NCI-H524 treated with DMSO at 0.1 percent for 48 hours (cell line): Measurements from ENCODE around the gene MZF1.
"Not testable (repeated sequence)": the region's sequence is repeated elsewhere in the genome, so short reads cannot be mapped to it uniquely, and the experiment has no call there.

Source experiments
- DNase-seq: peaks from one replicate; lab custom pipeline; 2025; lab: John Stamatoyannopoulos, UW

The MZF1 gene

GRCh38 chr19:58555369-58555885 lies 17.7 kb downstream of the MZF1 start:
- no peak for DNase-seq

- no peak for DNase-seq
These were observed 18.4 kb downstream of the MZF1 start, which contains the start of gene CHMP2A for GRCh38 chr19:58554494-58555368. Gene CHMP2A (minus strand): TSS chr19:58555105. CDS start chr19:58554212, 893 bp downstream.

- no peak for DNase-seq
These were observed 19.2 kb downstream of the MZF1 start for GRCh38 chr19:58553799-58554493.

GRCh38 chr19:58552655-58553054 lies 20.5 kb downstream of the MZF1 start:
- no peak for DNase-seq

- no peak for DNase-seq
These were observed 21.3 kb downstream of the MZF1 start for GRCh38 chr19:58551577-58552471.

GRCh38 chr19:58551123-58551497 lies 22.0 kb downstream of the MZF1 start:
- DNase-seq, result no peak

- no peak for DNase-seq
These were observed 22.6 kb downstream of the MZF1 start for GRCh38 chr19:58550362-58551122.

- DNase-seq, result no peak
These were observed 23.3 kb downstream of the MZF1 start for GRCh38 chr19:58549664-58550361.

- no peak for DNase-seq
These were observed 24.1 kb downstream of the MZF1 start for GRCh38 chr19:58548859-58549663.

GRCh38 chr19:58547323-58548312 lies 25.5 kb downstream of the MZF1 start:
- no peak for DNase-seq

- no peak for DNase-seq
These were observed 27.1 kb downstream of the MZF1 start for GRCh38 chr19:58546019-58546530.

- DNase-seq, result no peak
These were observed 27.7 kb downstream of the MZF1 start for GRCh38 chr19:58545286-58546018.

GRCh38 chr19:58544591-58545285 lies 28.4 kb downstream of the MZF1 start:
- no peak for DNase-seq

GRCh38 chr19:58543826-58544590 lies 29.1 kb downstream of the MZF1 start, which contains the start of gene TRIM28:
Gene TRIM28 (plus strand): TSS chr19:58544064. CDS start chr19:58544758, 694 bp downstream.
- DNase-seq, result no peak

- not testable (repeated sequence) for DNase-seq
These were observed 30.3 kb downstream of the MZF1 start for GRCh38 chr19:58542641-58543372.
